HepG2 (cell line): ENCODE data around the gene GIMAP8.

Experiments used
- BRF2 ChIP-seq: sonication (generic); formaldehyde crosslinking; IDR thresholded peaks from 2 replicates; pipeline ENCODE4 v1.8.1; 2022; ENCODE audit warnings: mild to moderate bottlenecking, missing genetic modification reagents
- CHD2 ChIP-seq: IDR thresholded peaks from 2 replicates; pipeline ENCODE4 v1.6.1; 2011; ENCODE audit warnings: low read depth, low read length, improper control_type of control experiment
- CTCF ChIP-seq: sonication (generic); formaldehyde crosslinking; IDR thresholded peaks from 2 replicates; pipeline ENCODE4 v1.5.0; 2020; ENCODE audit warnings: mild to moderate bottlenecking, missing genetic modification reagents, moderate library complexity
- DBP ChIP-seq: sonication (generic); formaldehyde crosslinking; IDR thresholded peaks from 2 replicates; pipeline ENCODE4 v1.4.0; 2020; ENCODE audit warnings: missing genetic modification reagents; ENCODE audit errors: not compliant biosample characterization
- E2F1 ChIP-seq: sonication (generic); formaldehyde crosslinking; IDR thresholded peaks from 2 replicates; pipeline ENCODE4 v1.5.0; 2020; ENCODE audit warnings: missing genetic modification reagents
- GTF2F1 ChIP-seq: fragments of 150-350 bp; IDR thresholded peaks from 2 replicates; pipeline ENCODE4 v1.6.1; 2014; ENCODE audit warnings: low read length
- PAX8 ChIP-seq: sonication (generic); formaldehyde crosslinking; IDR thresholded peaks from 2 replicates; pipeline ENCODE4 v1.8.0; 2022; ENCODE audit warnings: mild to moderate bottlenecking, missing genetic modification reagents, borderline replicate concordance
- POLR2A ChIP-seq, 2 experiments: IDR thresholded peaks; 2 replicates each; pipeline ENCODE4 v1.6.1; 2011; ENCODE audit warnings: low read depth in 2 of 2, low read length in 2 of 2, mild to moderate bottlenecking in 1 of 2, moderate library complexity in 1 of 2; ENCODE audit not compliant: insufficient read depth in 1 of 2
- STAG1 ChIP-seq: sonication (generic); formaldehyde crosslinking; IDR thresholded peaks from 2 replicates; pipeline ENCODE4 v1.4.0; 2020; ENCODE audit warnings: missing genetic modification reagents
- TBX3 ChIP-seq: fragments of 450-650 bp; IDR thresholded peaks from 2 replicates; pipeline ENCODE4 v1.6.1; 2017; ENCODE audit warnings: antibody characterized with exemption, mild to moderate bottlenecking, inconsistent platforms, borderline replicate concordance
- U2AF1 ChIP-seq: fragments of 200-400 bp; formaldehyde crosslinking; optimal IDR thresholded peaks from 2 replicates; pipeline ENCODE3; 2017; ENCODE audit warnings: mild to moderate bottlenecking, low read depth, low read length
- ZBTB1 ChIP-seq: sonication (generic); formaldehyde crosslinking; IDR thresholded peaks from 2 replicates; pipeline ENCODE4 v1.4.0; 2020; ENCODE audit warnings: missing genetic modification reagents, borderline replicate concordance
- ZNF430 ChIP-seq: sonication (generic); formaldehyde crosslinking; IDR thresholded peaks from 2 replicates; pipeline ENCODE4 v1.9.0; 2021; ENCODE audit warnings: mild to moderate bottlenecking, missing genetic modification reagents
- ZSCAN29 ChIP-seq: sonication (generic); formaldehyde crosslinking; conservative IDR thresholded peaks from 2 replicates; pipeline ENCODE4 v1.4.0; 2020; ENCODE audit warnings: mild to moderate bottlenecking, missing genetic modification reagents

DNA sequence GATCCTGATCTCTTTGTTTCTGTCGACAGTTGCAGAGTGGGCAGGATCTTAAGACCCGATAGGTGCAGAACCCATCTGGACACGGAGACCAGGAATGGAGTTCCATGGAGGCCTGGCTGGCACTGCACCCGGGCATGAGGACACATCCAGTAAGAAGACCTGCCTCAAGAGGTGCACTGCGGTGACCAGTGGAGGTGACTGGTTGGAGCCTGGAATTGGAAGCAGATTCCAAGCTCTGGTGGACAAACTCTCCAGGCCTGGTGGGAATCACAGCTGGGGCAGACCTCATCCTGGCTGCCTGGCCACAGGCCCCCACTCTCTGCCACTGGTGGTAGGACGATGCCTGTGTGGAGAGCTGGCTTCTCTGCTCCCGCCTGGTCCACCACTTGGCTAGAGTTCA lies 40.3 kb upstream of the GIMAP8 start:
- TF ChIP-seq BRF2 (no peak), E2F1 (CRISPR knock-in tag) (no peak), U2AF1 (no peak), CHD2 (no peak), DBP (CRISPR knock-in tag) (no peak), ZNF430 (CRISPR knock-in tag) (no peak), ZBTB1 (CRISPR knock-in tag) (no peak), TBX3 (no peak), PAX8 (CRISPR knock-in tag) (no peak), GTF2F1 (no peak), STAG1 (CRISPR knock-in tag) (no peak), CTCF (no peak), ZSCAN29 (no peak), POLR2A (IDR thresholded peaks at IDR 0.05; ENCODE audit: insufficient read depth in 1 of 2, low read depth in 2 of 2, low read length in 2 of 2) (no peak)
